NB4 (cell line): ENCODE data around the gene SLCO3A1.

Experiments
- DNase-seq: peaks from one replicate; pipeline ENCODE4 v3.0.0; 2010; ENCODE audit warnings: low read depth
- H3K4me3 ChIP-seq: one replicate; pipeline ENCODE4 v1.5.1; 2011; ENCODE audit warnings: mild to moderate bottlenecking, low read depth, low read length, moderate library complexity
- MYC ChIP-seq: IDR thresholded peaks from 2 replicates; pipeline ENCODE4 v1.6.1; 2011; ENCODE audit warnings: low read depth, low read length
- POLR2A ChIP-seq: IDR thresholded peaks from 2 replicates; pipeline ENCODE4 v1.6.1; 2011; ENCODE audit warnings: mild to moderate bottlenecking; ENCODE audit not compliant: insufficient read length; ENCODE audit errors: extremely low read depth
- TF ChIP-seq, protein P1 (sequence below): IDR thresholded peaks from 2 replicates; pipeline ENCODE4 v1.6.1; 2011; ENCODE audit warnings: low read depth, low read length
- TF ChIP-seq, protein P2 (sequence below): IDR thresholded peaks from one replicate; pipeline ENCODE4 v1.5.1; 2012; ENCODE audit warnings: low read depth, low read length

SLCO3A1 gene

DNA sequence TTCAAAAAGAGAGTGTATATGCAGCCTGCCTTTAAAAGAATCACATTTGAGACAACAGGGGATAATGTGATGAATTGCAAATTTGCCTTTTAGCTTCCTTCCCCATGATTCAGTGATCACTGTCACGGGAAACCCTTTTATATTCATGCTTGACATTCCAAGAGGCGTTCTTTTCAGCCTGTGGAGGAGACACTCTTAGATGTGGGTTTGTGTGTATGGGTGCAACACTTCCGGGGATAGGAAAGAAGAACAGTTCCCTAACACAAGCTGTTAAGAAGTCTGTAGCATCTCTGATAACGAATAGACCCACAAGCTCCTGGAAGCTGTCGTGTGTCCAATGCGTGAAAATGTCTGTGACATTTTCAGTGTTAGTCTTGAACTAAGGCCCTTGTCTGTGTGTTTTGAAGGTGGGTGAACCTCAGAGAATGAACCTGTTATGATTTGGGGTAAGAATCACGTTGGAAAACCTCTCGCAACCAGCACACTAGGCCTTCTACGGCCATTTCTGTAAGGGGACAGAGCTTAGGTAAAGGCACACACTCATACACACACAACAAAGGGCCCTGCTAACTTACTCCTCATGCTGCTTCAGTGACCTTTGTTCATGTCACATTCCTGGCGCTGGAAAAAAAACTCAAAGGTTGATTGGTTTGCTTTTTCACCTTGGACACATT, 311.0 kb downstream of the SLCO3A1 start:
- TF ChIP-seq, protein P1, sequence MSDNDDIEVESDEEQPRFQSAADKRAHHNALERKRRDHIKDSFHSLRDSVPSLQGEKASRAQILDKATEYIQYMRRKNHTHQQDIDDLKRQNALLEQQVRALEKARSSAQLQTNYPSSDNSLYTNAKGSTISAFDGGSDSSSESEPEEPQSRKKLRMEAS: no peak
- TF ChIP-seq POLR2A: no peak
- TF ChIP-seq MYC: no peak
- TF ChIP-seq, protein P2, sequence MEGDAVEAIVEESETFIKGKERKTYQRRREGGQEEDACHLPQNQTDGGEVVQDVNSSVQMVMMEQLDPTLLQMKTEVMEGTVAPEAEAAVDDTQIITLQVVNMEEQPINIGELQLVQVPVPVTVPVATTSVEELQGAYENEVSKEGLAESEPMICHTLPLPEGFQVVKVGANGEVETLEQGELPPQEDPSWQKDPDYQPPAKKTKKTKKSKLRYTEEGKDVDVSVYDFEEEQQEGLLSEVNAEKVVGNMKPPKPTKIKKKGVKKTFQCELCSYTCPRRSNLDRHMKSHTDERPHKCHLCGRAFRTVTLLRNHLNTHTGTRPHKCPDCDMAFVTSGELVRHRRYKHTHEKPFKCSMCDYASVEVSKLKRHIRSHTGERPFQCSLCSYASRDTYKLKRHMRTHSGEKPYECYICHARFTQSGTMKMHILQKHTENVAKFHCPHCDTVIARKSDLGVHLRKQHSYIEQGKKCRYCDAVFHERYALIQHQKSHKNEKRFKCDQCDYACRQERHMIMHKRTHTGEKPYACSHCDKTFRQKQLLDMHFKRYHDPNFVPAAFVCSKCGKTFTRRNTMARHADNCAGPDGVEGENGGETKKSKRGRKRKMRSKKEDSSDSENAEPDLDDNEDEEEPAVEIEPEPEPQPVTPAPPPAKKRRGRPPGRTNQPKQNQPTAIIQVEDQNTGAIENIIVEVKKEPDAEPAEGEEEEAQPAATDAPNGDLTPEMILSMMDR: no peak
- no peak overlapping the region for H3K4me3 ChIP-seq
- DNase-seq: no peak

DNA sequence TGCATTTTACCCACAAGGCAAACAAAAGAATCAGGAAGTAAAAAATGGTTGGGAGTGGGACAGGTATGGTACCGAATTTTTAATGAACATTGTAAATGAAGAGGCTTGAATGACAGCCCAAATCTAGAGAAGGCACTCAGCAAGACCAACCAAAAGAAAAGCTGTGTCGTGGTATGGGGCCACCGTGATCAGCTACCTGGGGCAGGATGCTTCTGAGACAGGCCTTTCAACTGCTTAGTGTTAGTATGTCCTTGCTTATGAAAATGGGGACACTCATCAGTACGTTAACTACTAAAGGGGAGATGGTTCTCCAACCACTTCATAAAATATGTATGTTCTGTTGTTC, 311.5 kb downstream of the SLCO3A1 start:
- H3K4me3 ChIP-seq: no peak overlapping the region
- TF ChIP-seq, protein P2: no peak
- no peak for TF ChIP-seq MYC
- TF ChIP-seq, protein P1: no peak
- TF ChIP-seq POLR2A: no peak
- DNase-seq: no peak

DNA sequence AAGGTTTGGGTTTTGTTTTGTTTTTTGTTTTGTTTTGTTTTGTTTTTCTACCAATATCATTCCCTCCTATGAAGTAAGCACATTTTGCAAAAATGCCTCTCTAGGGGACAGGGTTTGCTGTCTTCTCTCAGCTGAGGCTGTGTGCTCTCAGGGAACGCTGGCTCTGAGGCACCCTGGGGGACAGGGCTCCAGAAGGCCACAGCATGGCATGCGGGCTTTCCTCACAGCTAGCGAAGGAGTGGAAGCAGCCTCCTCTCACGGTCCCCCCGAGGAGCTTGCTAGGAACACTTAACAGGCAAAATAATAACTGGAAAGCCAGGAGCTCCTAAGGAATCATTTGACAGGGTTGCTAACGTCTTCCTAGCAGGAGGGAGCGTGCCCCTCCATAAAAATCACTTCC, 312.5 kb downstream of the SLCO3A1 start:
- H3K4me3 ChIP-seq: no peak overlapping the region
- no peak for DNase-seq
- TF ChIP-seq, protein P1: no peak
- no peak for TF ChIP-seq MYC
- TF ChIP-seq, protein P2: no peak
- no peak for TF ChIP-seq POLR2A

DNA sequence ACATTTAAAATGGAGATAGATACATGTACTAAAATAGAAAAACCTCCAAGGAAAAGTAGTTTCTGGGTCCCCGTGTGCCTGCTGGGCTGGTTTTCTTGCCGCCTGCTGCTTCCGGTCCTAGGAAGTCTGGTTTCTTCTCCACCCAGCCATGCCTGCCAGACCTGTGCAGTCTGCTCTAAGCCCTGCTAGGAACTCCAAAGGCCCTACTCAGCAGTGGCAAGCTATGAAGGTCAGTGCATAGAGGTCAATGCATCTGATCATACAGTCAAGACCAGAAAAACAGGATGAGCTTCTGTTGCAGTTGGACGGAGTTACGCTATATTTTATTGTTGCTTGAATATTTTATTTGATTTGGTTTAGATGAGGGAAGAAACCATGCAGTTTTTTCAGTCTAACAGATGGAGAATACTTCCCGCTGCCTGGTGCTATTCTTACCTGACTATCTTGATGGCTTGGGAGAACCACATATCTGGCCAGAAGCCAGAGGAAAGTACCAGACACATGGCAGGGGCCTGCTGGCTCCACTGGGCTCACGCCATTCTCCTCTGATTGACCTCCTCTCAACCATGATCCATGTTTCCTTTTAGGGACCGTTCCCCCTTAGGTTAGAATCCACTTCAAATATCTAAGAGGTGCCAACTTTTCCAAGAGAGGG, 313.4 kb downstream of the SLCO3A1 start:
- DNase-seq: no peak
- TF ChIP-seq MYC (no peak), POLR2A (no peak)
- TF ChIP-seq, protein P1: no peak
- TF ChIP-seq, protein P2: no peak
- no peak overlapping the region for H3K4me3 ChIP-seq

DNA sequence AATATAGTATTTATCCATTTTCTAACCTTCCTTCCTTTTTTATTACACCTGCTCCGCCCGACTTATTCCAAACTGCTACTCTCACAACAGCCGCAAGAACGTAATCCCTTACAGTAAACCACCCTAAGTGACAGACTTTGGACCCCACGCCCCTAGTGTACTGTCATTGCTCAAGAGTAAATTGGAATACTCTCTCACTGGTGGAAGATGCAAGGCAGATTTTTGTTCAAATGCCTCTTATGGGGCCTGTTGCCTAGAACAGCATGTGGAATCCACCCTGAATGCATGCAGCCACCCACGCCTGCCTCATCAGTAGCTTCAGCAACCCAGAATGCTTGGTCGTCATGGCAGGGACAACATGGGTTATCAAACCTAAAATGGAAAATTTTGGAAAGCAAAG, 313.9 kb downstream of the SLCO3A1 start:
- DNase-seq: no peak
- H3K4me3 ChIP-seq: no peak overlapping the region
- TF ChIP-seq, protein P2: no peak
- TF ChIP-seq MYC (no peak), POLR2A (no peak)
- TF ChIP-seq, protein P1: no peak
